ENCODE measurements around the gene TEX19. TPM values are rescaled to one million over a fixed set of nuclear protein-coding genes. Genes with fewer than 3 reads are reported as not detected.

TEX19 gene
- total RNA-seq, 2 donors from 2014 or later, result 10.6 TPM; not detected in 1

DNA sequence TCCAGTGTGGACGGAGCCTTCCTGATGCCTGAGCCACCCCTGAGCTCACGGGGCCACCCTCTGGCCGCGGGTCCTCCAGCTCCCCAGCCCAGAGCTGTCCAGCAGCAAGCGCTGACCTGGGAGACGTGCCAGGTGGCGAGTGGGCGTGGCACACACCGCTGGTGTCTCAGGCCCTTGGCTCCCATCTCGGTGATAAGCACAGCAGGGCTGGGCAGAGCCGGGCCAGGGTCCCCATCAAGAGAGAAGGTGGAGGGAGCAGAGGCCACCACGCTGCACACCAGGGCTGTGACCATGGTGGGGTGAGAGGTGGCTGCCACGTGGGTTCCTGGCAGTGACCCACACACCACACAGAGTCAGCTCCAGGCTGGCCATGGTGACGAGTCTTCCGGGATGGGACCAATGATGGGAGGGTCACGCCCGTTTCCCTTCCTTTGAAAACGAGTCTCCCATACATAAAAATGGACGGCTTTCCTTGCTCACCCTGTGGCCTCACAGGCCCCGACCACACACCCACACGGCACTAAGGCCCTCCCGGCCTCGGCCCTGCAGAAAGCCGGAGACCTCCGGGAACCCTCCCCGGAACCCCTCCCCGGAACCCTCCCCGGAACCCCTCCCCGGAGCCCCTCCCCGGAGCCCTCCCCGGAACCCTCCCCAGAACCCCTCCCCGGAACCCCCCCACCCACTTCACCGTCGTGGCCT is 29.3 kb downstream of the TEX19 start:
- H3K27me3 ChIP-seq (replicated peaks; ENCODE audit: insufficient read depth), result no peaks in the 10 kb centered on the region
- no peak overlapping the region for H3K27ac ChIP-seq
- intact Hi-C loops (cut with DNase I), result no loop called here
- DNase-seq (ENCODE audit: low spot score), result no peak
- no peaks in the 10 kb centered on the region for H3K9me3 ChIP-seq
- 71% methylated on average over 32 of the region's 34 CpGs for WGBS
- TF ChIP-seq POLR2AphosphoS5 (IDR thresholded peaks at IDR 0.05), result no peak
- H3K36me3 ChIP-seq, result no peaks in the 10 kb centered on the region
- peaks cover 5% of the 10 kb centered on the region for H3K4me1 ChIP-seq (replicated peaks)
- H3K4me3 ChIP-seq, result no peak overlapping the region

DNA sequence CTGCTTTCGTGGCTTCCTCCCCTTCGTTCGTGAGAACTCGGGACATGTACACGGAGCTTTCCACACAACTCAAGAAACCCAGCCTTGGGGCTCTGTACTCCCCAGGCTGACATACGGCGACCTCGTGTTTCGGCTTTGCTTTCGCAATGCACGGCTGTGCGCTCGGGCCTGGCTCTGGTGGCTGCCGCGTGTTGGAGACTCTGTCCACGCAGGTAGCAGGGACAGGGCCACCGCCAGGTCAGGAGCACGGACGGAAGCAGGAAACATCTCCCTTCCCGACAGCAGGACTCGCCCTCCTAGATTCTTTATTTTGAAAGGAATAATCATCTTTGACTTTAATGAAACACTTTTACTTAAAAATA is 29.9 kb downstream of the TEX19 start:
- no peaks in the 10 kb centered on the region for H3K9me3 ChIP-seq
- 91% methylated on average over 21 of the region's 21 CpGs for WGBS
- TF ChIP-seq POLR2AphosphoS5 (IDR thresholded peaks at IDR 0.05), result no peak
- TF ChIP-seq, protein P1, sequence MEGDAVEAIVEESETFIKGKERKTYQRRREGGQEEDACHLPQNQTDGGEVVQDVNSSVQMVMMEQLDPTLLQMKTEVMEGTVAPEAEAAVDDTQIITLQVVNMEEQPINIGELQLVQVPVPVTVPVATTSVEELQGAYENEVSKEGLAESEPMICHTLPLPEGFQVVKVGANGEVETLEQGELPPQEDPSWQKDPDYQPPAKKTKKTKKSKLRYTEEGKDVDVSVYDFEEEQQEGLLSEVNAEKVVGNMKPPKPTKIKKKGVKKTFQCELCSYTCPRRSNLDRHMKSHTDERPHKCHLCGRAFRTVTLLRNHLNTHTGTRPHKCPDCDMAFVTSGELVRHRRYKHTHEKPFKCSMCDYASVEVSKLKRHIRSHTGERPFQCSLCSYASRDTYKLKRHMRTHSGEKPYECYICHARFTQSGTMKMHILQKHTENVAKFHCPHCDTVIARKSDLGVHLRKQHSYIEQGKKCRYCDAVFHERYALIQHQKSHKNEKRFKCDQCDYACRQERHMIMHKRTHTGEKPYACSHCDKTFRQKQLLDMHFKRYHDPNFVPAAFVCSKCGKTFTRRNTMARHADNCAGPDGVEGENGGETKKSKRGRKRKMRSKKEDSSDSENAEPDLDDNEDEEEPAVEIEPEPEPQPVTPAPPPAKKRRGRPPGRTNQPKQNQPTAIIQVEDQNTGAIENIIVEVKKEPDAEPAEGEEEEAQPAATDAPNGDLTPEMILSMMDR (IDR thresholded peaks at IDR 0.05), result no peak
- TF ChIP-seq POLR2A (IDR thresholded peaks at IDR 0.05), result no peak
- H3K36me3 ChIP-seq, result no peaks in the 10 kb centered on the region
- H3K27ac ChIP-seq, result no peak overlapping the region
- no peaks in the 10 kb centered on the region for H3K27me3 ChIP-seq (replicated peaks; ENCODE audit: insufficient read depth)
- intact Hi-C loops (cut with DNase I), result no loop called here
- H3K4me3 ChIP-seq, result no peak overlapping the region
- H3K4me1 ChIP-seq (replicated peaks), result peaks cover 5% of the 10 kb centered on the region
- DNase-seq (ENCODE audit: low spot score), result no peak

DNA sequence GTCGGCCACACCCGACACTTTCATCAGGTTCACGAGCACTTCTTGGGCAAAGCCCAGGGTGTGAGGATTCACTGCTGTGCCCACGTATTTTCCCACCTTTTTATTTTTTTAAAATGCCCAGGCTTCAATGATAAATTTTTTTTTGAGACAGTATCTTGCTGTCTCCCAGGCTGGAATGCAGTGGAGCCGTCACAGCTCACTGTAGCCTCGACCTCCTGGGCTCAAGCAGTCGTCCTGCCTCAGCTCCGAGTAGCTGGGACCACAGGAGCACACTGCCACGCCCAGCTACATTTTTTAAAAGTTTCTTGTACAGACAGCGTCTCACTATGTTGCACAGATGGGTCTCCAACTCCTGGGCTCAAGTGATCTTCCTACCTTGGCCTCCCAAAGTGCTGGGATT is 30.3 kb downstream of the TEX19 start:
- Histone ChIP-seq H3K36me3 (no peaks in the 10 kb centered on the region), H3K27ac (no peak overlapping the region), H3K4me1 (replicated peaks) (peaks cover 5% of the 10 kb centered on the region), H3K27me3 (replicated peaks; ENCODE audit: insufficient read depth) (no peaks in the 10 kb centered on the region), H3K9me3 (no peaks in the 10 kb centered on the region), H3K4me3 (no peak overlapping the region)
- TF ChIP-seq, protein P1 (IDR thresholded peaks at IDR 0.05), result no peak
- TF ChIP-seq POLR2AphosphoS5 (IDR thresholded peaks at IDR 0.05), result no peak
- no peak for TF ChIP-seq POLR2A (IDR thresholded peaks at IDR 0.05)
- DNase-seq (ENCODE audit: low spot score), result no peak
- WGBS, result 82% methylated on average over 10 of the region's 10 CpGs
- intact Hi-C loops (cut with DNase I), result no loop called here

DNA sequence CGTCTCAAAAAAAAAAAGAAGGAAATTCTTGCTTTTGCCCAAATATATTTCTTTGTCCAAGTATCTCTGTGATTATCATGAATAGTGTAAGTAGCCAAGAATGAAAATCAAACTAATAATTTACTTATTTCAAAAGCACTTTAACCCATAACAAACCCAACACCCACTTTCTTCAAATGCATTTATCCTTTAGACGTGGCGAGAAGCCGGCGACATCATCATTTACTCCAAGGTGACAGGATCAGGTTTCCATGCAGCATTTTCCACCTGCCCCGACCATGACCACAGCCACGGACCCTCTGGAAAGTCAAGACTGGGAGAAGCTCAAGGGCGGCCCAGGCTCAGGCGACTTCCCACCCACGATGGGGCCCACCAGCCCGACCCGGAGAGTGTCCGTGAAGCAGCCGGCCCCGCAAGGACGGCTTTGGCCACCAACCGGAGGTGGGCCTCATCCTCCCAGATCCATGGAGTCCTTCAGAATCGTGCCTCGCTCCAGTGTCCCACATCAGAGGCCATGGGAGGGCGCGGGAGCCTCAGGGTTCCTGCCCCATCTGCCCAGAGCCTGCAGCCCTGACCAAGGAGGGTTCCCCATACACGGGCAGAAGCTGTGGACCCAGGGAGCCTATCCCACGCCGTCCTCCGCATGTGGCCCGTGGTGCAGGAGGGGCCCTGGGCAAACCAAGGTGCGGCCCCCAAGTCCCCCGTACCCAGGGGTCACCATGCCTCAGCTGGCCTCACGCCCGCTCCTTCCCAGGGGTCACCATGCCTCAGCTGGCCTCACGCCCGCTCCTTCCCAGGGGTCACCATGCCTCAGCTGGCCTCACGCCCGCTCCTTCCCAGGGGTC is 31.2 kb downstream of the TEX19 start:
- intact Hi-C loops (cut with DNase I), result no loop called here
- WGBS, result 96% methylated on average over 28 of the region's 34 CpGs
- no peak for TF ChIP-seq POLR2A (IDR thresholded peaks at IDR 0.05)
- TF ChIP-seq, protein P1 (IDR thresholded peaks at IDR 0.05), result no peak
- TF ChIP-seq POLR2AphosphoS5 (IDR thresholded peaks at IDR 0.05), result no peak

DNA sequence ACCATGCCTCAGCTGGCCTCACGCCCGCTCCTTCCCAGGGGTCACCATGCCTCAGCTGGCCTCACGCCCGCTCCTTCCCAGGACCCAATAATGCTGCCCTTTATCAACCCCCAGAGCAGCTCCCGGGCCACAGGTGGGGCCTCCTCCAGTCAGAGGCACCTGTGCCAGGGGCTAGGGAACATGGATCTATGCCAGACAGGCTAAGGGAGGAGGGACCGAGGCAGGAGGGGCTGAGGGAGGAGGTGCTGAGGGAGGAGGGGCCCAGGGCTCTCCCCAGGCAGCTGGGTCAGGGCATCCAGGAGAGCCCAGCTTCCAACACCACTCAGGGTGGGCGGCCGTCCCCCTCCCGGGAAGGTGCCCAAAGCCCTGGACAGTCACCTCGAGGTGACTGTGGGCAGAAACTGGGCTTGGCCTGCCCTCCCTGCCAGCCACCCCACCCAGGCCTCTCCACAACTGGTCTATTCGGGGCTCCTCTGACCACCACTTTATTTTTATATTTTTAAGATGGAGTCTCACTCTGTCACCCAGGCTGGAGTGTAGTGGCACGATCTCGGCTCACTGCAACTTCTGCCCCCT is 31.9 kb downstream of the TEX19 start:
- H3K36me3 ChIP-seq, result no peaks in the 10 kb centered on the region
- H3K27ac ChIP-seq, result no peak overlapping the region
- TF ChIP-seq POLR2A (IDR thresholded peaks at IDR 0.05) (no peak), POLR2AphosphoS5 (IDR thresholded peaks at IDR 0.05) (no peak)
- TF ChIP-seq, protein P1 (IDR thresholded peaks at IDR 0.05), result no peak
- H3K4me1 ChIP-seq (replicated peaks), result no peaks in the 10 kb centered on the region
- no peaks in the 10 kb centered on the region for H3K27me3 ChIP-seq (replicated peaks; ENCODE audit: insufficient read depth)
- intact Hi-C loops (cut with DNase I), result no loop called here
- no peaks in the 10 kb centered on the region for H3K9me3 ChIP-seq
- WGBS, result 85% methylated on average over 13 of the region's 13 CpGs
- no peak overlapping the region for H3K4me3 ChIP-seq
- no peak for DNase-seq (ENCODE audit: low spot score)

More for the DNA sequence above, 31.2 kb downstream of the TEX19 start:
- Histone ChIP-seq H3K27me3 (replicated peaks; ENCODE audit: insufficient read depth) (no peaks in the 10 kb centered on the region), H3K4me3 (no peak overlapping the region), H3K9me3 (no peaks in the 10 kb centered on the region), H3K27ac (no peak overlapping the region), H3K36me3 (no peaks in the 10 kb centered on the region), H3K4me1 (replicated peaks) (peaks cover under 1% of the 10 kb centered on the region)
- DNase-seq (ENCODE audit: low spot score), result no peak

All from prostate gland (tissue), 2 donors.